HG02623 (cell line): ENCODE results near the gene MIS12.

Experiments
- ATAC-seq: cut with Tn5 transposase; IDR thresholded peaks from one replicate; pipeline ENCODE4 v1.9.1; 2021; ENCODE audit warnings: moderate library complexity; ENCODE audit not compliant: unreplicated experiment

The MIS12 gene

GRCh38 chr17:5532581-5532980 is 46.2 kb downstream of the MIS12 start:
- ATAC-seq: no peak

GRCh38 chr17:5533486-5534315 is 47.3 kb downstream of the MIS12 start:
- ATAC-seq: no peak

GRCh38 chr17:5535436-5535835 is 49.1 kb downstream of the MIS12 start:
- ATAC-seq: no peak

GRCh38 chr17:5536866-5537650 is 50.7 kb downstream of the MIS12 start:
- ATAC-seq: no peak

- ATAC-seq: no peak
Measured at GRCh38 chr17:5539286-5539685, 52.9 kb downstream of the MIS12 start.

- no peak for ATAC-seq
Measured at GRCh38 chr17:5540321-5540720, 54.0 kb downstream of the MIS12 start.
